Liver (tissue), 9 donors: ENCODE results near the gene RFX7. TPM values are rescaled to one million over a fixed set of nuclear protein-coding genes. Genes with fewer than 3 reads are reported as not detected.

Experiments used
- DNase-seq: peaks from one replicate; pipeline ENCODE4 v3.0.0-alpha.2; 2017; ENCODE audit warnings: low spot score
- H3K27ac ChIP-seq, 2 donors: one replicate each; pipeline ENCODE4 v1.7.0; 2013; ENCODE audit warnings: inconsistent platforms in 2 of 2, low read length in 2 of 2, control low read depth in 1 of 2, low read depth in 1 of 2, mild to moderate bottlenecking in 1 of 2
- H3K27me3 ChIP-seq, 4 donors: one replicate each; pipeline versions ENCODE4 v1.6.1 to v1.7.0; 2013; ENCODE audit warnings: low read length in 3 of 4, inconsistent platforms in 1 of 4, mild to moderate bottlenecking in 1 of 4, moderate library complexity in 1 of 4; ENCODE audit not compliant: control insufficient read depth in 4 of 4, insufficient read depth in 4 of 4
- H3K36me3 ChIP-seq, 4 donors: one replicate each; pipeline versions ENCODE4 v1.6.1 to v1.7.0; 2013; ENCODE audit warnings: low read length in 3 of 4, mild to moderate bottlenecking in 3 of 4, low read depth in 1 of 4, moderate library complexity in 1 of 4; ENCODE audit not compliant: control insufficient read depth in 4 of 4, insufficient read depth in 3 of 4
- H3K4me1 ChIP-seq, 4 donors: one replicate each; pipeline versions ENCODE4 v1.6.1 to v1.7.0; 2013; ENCODE audit warnings: low read length in 3 of 4, mild to moderate bottlenecking in 3 of 4, moderate library complexity in 1 of 4; ENCODE audit not compliant: control insufficient read depth in 4 of 4, insufficient read depth in 4 of 4
- H3K4me3 ChIP-seq, 3 donors: one replicate each; pipeline versions ENCODE4 v1.6.1 to v1.7.0; 2013; ENCODE audit warnings: low read length in 3 of 3, control low read depth in 1 of 3, low read depth in 1 of 3, mild to moderate bottlenecking in 1 of 3
- H3K9ac ChIP-seq, 2 donors: one replicate each; pipeline ENCODE4 v1.7.0; 2013; ENCODE audit warnings: low read length in 2 of 2, mild to moderate bottlenecking in 2 of 2, moderate library complexity in 2 of 2, control low read depth in 1 of 2, low read depth in 1 of 2
- H3K9me3 ChIP-seq, 4 donors: one replicate each; pipeline versions ENCODE4 v1.6.1 to v1.7.0; 2013; ENCODE audit warnings: low read length in 3 of 4; ENCODE audit not compliant: control insufficient read depth in 4 of 4
- ATF3 ChIP-seq: IDR thresholded peaks from 2 replicates; pipeline ENCODE4 v1.6.1; 2016; ENCODE audit warnings: antibody characterized with exemption
- CTCF ChIP-seq: fragments of 150-350 bp; IDR thresholded peaks from 2 replicates; pipeline ENCODE4 v1.5.1; 2017; ENCODE audit warnings: improper control_type of control experiment, low read depth, low read length; ENCODE audit not compliant: missing input control
- EGR1 ChIP-seq, 2 donors: IDR thresholded peaks; 2 replicates each; pipeline ENCODE4 v1.6.1; 2016 to 2018; ENCODE audit warnings: antibody characterized with exemption in 2 of 2, low read depth in 2 of 2
- FOXA1 ChIP-seq: IDR thresholded peaks from 2 replicates; pipeline ENCODE4 v1.6.1; 2016; ENCODE audit warnings: antibody characterized with exemption
- FOXA2 ChIP-seq: IDR thresholded peaks from 2 replicates; pipeline ENCODE4 v1.6.1; 2016; ENCODE audit warnings: antibody characterized with exemption
- HNF4A ChIP-seq, 2 donors: conservative IDR thresholded peaks; 2 replicates each; pipeline ENCODE4 v1.6.1; 2016; ENCODE audit warnings: antibody characterized with exemption in 2 of 2, mild to moderate bottlenecking in 2 of 2
- HNF4G ChIP-seq: IDR thresholded peaks from 2 replicates; pipeline ENCODE4 v1.6.1; 2016; ENCODE audit warnings: antibody characterized with exemption
- MAX ChIP-seq: IDR thresholded peaks from 2 replicates; pipeline ENCODE4 v1.6.1; 2016; ENCODE audit warnings: antibody characterized with exemption
- NR2F2 ChIP-seq: IDR thresholded peaks from 2 replicates; pipeline ENCODE4 v1.6.1; 2016; ENCODE audit warnings: antibody characterized with exemption
- RAD21 ChIP-seq, 2 donors: IDR thresholded peaks; 2 replicates each; pipeline ENCODE4 v1.6.1; 2016; ENCODE audit warnings: antibody characterized with exemption in 2 of 2, mild to moderate bottlenecking in 2 of 2
- RXRA ChIP-seq, 2 donors: IDR thresholded peaks; 2 replicates each; pipeline ENCODE4 v1.6.1; 2017 to 2018; ENCODE audit warnings: antibody characterized with exemption in 2 of 2, mild to moderate bottlenecking in 1 of 2
- TAF1 ChIP-seq: conservative IDR thresholded peaks from 2 replicates; pipeline ENCODE4 v1.6.1; 2016; ENCODE audit warnings: antibody characterized with exemption, mild to moderate bottlenecking
- YY1 ChIP-seq: IDR thresholded peaks from 2 replicates; pipeline ENCODE4 v1.6.1; 2016; ENCODE audit warnings: antibody characterized with exemption, mild to moderate bottlenecking
- ZBTB33 ChIP-seq: IDR thresholded peaks from 2 replicates; pipeline ENCODE4 v1.6.1; 2016; ENCODE audit warnings: antibody characterized with exemption
- WGBS: extraction: QIAGEN DNeasy Blood & Tissue Kit; methylation state at CpG from one replicate; pipeline ENCODE4 v1.1.7; 2013; 5-methylcytosine and 5-hydroxymethylcytosine counted together
- polyA plus RNA-seq, 2 donors: library from polyadenylated mRNA; stranded (reverse) in 1 of 2; unstranded in 1 of 2; fragments of 200-250 nt in 1 of 2; fragments of >200 nt in 1 of 2; fragmentation: Nextera tagmentation in 1 of 2; extraction: Ambion mirVana in 1 of 2; gene quantifications; one replicate each; pipeline versions ENCODE4 v1.2.1 to v1.2.3, GENCODE V29; 2013 to 2015
- total RNA-seq, 2 donors: library from RNA; depleted of rRNA; stranded (reverse); fragments of >200 nt; gene quantifications; one replicate each; pipeline ENCODE4 v1.2.3, GENCODE V29; 2014
- donor health status: healthy.
- donor health status: healthy.
- donor health status: healthy.
- donor health status: healthy.
- donor health status: healthy.

RFX7 gene
- total and polyA plus RNA-seq, 4 donors, result 1.3 to 4.2 (median 1.9) TPM

GRCh38 chr15:56076640-56077039, 167.0 kb downstream of the RFX7 start:
- H3K9me3 ChIP-seq, result no peaks in the 10 kb centered on the region
- H3K9ac ChIP-seq, result no peak overlapping the region
- WGBS, result 83% methylated on average over 2 of the region's 2 CpGs
- no peak overlapping the region for H3K4me3 ChIP-seq
- TF ChIP-seq RAD21 (IDR thresholded peaks at IDR 0.05), result no peak
- no peak for TF ChIP-seq YY1
- no peak for TF ChIP-seq FOXA2
- no peak for TF ChIP-seq FOXA1
- TF ChIP-seq MAX, result no peak
- TF ChIP-seq CTCF, result no peak
- TF ChIP-seq ZBTB33, result no peak
- no peak for TF ChIP-seq NR2F2
- no peak for TF ChIP-seq EGR1 (IDR thresholded peaks at IDR 0.05; ENCODE audit: low read depth in 2 of 2)
- TF ChIP-seq TAF1, result no peak
- no peaks in the 10 kb centered on the region for H3K27me3 ChIP-seq
- DNase-seq, result no peak
- H3K36me3 ChIP-seq, result no peaks in the 10 kb centered on the region
- H3K4me1 ChIP-seq, result no peaks in the 10 kb centered on the region
- no peak overlapping the region for H3K27ac ChIP-seq

GRCh38 chr15:56074481-56075265, 169.0 kb downstream of the RFX7 start:
- DNase-seq, result no peak
- no peaks in the 10 kb centered on the region for H3K4me1 ChIP-seq
- no peak for TF ChIP-seq MAX
- TF ChIP-seq FOXA1, result no peak
- no peak for TF ChIP-seq ATF3
- TF ChIP-seq HNF4A (conservative IDR thresholded peaks at IDR 0.05), result no peak
- TF ChIP-seq RXRA (IDR thresholded peaks at IDR 0.05), result no peak
- TF ChIP-seq NR2F2, result no peak
- H3K4me3 ChIP-seq, result no peak overlapping the region
- WGBS, result 58% methylated on average over 5 of the region's 5 CpGs
- no peaks in the 10 kb centered on the region for H3K27me3 ChIP-seq
- H3K9ac ChIP-seq, result no peak overlapping the region
- no peaks in the 10 kb centered on the region for H3K9me3 ChIP-seq
- no peak overlapping the region for H3K27ac ChIP-seq
- H3K36me3 ChIP-seq, result no peaks in the 10 kb centered on the region

GRCh38 chr15:56064152-56064551, 179.5 kb downstream of the RFX7 start:
- H3K9me3 ChIP-seq, result no peaks in the 10 kb centered on the region
- H3K27me3 ChIP-seq, result no peaks in the 10 kb centered on the region
- WGBS, result 79% methylated on average over 3 of the region's 3 CpGs
- no peak for DNase-seq
- TF ChIP-seq FOXA2, result no peak
- TF ChIP-seq MAX, result no peak
- TF ChIP-seq TAF1, result no peak
- no peak for TF ChIP-seq CTCF
- no peak for TF ChIP-seq HNF4G
- no peak for TF ChIP-seq RAD21 (IDR thresholded peaks at IDR 0.05)
- no peaks in the 10 kb centered on the region for H3K4me1 ChIP-seq
- no peak overlapping the region for H3K4me3 ChIP-seq
- H3K36me3 ChIP-seq, result no peaks in the 10 kb centered on the region
- H3K9ac ChIP-seq, result no peak overlapping the region
- no peak overlapping the region for H3K27ac ChIP-seq
